Colonic mucosa (tissue), 4 donors: ENCODE measurements around the gene TMEM208. TPM values are rescaled to one million over a fixed set of nuclear protein-coding genes. Genes with fewer than 3 reads are reported as not detected.

ENCODE experiments used
- DNase-seq: peaks from one replicate; pipeline ENCODE4 v3.0.0-alpha.2; 2020
- H3K27ac ChIP-seq: fragments of 200-600 bp; one replicate; pipeline ENCODE4 v1.8.0; 2021
- H3K27me3 ChIP-seq: fragments of 200-600 bp; one replicate; pipeline ENCODE4 v1.8.0; 2021
- H3K36me3 ChIP-seq: fragments of 200-600 bp; one replicate; pipeline ENCODE4 v1.8.0; 2021
- H3K4me1 ChIP-seq: fragments of 200-600 bp; one replicate; pipeline ENCODE4 v1.8.0; 2021; ENCODE audit warnings: mild to moderate bottlenecking
- H3K4me3 ChIP-seq: fragments of 200-600 bp; one replicate; pipeline ENCODE4 v1.8.0; 2021
- H3K9ac ChIP-seq, 2 donors: one replicate each; pipeline ENCODE4 v1.7.0; 2013; ENCODE audit warnings: control low read depth in 2 of 2, low read depth in 2 of 2, low read length in 2 of 2
- H3K9me3 ChIP-seq: fragments of 200-600 bp; one replicate; pipeline ENCODE4 v1.8.0; 2021
- intact Hi-C: fragments of 100-400 bp; cut with DNase I; formaldehyde crosslinking; loops from one replicate; pipeline ENCODE4 v1.14.1; 2022
- total RNA-seq, 2 donors: library from RNA; stranded (reverse); fragmentation: NEBNext Ultra II Directional in 1 of 2; extraction: Animal tissue kit (Norgen Biotek cat#: 25700) in 1 of 2; gene quantifications; one replicate each; pipeline ENCODE4 v1.2.1, GENCODE V29; 2021
- TF ChIP-seq, protein P1 (sequence below): fragments of 200-600 bp; IDR thresholded peaks from one replicate; pipeline ENCODE4 v1.8.0; 2022; ENCODE audit warnings: antibody characterized with exemption, mild to moderate bottlenecking
- donor health status: healthy.
- donor health status: DM: no; HTN: no; CAD: no.
- donor health status: DM: no; HTN: no; CAD: no.

TMEM208 gene
- total RNA-seq, 2 donors from 2014 or later = 42.8 to 69.0 TPM

DNA sequence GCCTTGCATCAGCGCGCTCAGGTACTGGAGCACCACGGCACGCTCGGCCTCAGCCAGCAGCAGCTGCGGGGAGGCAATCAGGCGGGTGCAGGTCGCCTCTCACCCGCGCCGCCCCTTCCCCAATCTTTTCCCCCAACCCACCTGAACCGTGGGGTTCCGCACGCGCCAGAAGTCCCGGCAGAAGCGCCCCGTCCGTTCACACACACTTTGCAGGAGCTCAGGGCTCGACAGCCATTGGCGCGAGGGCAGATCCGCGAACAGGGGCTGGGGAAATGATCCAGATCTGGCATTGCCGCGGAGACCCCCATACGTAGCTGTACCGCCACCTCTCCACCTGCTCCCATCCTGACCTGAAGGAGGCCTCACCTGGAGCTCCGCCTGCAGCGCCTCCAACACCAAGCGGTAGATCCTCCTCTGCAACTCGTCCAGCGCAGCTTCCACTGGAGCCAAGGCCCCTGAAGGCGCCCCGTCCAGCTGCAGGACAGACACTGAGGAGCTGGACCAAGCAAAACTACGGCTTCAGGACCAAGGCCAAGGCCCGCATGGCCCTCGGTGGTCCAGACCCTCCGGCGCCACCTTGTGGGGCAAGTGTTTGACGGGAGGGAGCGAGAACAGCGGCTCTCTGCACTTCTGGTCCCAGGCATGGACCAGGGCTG, 41.8 kb upstream of the TMEM208 start:
- H3K4me1 ChIP-seq = peaks cover 11% of the 10 kb centered on the region
- H3K9ac ChIP-seq = peak overlapping the region in 1 of 2 donors; percentile 77
- intact Hi-C loops = loop anchor here (10.0 kb wide), 1 partner anchor 210 kb away; no protein-coding TSS in a partner anchor
- peak; percentile 94 for DNase-seq
- peak overlapping the region; percentile 67 for H3K4me3 ChIP-seq
- H3K27ac ChIP-seq = no peak overlapping the region
- TF ChIP-seq, protein P1, sequence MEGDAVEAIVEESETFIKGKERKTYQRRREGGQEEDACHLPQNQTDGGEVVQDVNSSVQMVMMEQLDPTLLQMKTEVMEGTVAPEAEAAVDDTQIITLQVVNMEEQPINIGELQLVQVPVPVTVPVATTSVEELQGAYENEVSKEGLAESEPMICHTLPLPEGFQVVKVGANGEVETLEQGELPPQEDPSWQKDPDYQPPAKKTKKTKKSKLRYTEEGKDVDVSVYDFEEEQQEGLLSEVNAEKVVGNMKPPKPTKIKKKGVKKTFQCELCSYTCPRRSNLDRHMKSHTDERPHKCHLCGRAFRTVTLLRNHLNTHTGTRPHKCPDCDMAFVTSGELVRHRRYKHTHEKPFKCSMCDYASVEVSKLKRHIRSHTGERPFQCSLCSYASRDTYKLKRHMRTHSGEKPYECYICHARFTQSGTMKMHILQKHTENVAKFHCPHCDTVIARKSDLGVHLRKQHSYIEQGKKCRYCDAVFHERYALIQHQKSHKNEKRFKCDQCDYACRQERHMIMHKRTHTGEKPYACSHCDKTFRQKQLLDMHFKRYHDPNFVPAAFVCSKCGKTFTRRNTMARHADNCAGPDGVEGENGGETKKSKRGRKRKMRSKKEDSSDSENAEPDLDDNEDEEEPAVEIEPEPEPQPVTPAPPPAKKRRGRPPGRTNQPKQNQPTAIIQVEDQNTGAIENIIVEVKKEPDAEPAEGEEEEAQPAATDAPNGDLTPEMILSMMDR = peak; percentile 80
- H3K27me3 ChIP-seq = no peaks in the 10 kb centered on the region
- H3K9me3 ChIP-seq = no peaks in the 10 kb centered on the region
- no peaks in the 10 kb centered on the region for H3K36me3 ChIP-seq

DNA sequence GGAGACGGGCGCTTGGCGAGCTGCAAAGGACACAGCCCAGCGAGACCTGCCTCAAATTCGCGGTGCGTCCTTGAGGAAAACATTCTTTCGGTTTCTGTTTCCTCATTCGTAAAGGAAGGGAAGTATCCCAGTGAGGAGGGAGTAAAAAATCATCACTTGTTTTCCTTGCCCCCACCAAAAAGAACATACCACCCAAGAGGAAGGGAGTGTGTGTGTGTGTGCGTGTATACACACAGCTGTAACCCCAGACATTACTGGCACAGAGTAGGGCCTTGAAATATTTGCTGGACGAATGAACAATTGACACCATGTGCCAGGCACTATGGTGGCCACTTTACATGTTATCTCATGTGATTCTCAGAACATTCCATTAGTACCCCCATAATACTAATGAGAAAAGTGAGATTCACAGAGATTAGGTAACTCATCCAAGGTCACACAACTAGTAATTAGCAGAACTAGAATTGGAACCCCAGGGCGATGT, 41.2 kb upstream of the TMEM208 start:
- no peak overlapping the region for H3K27ac ChIP-seq

DNA sequence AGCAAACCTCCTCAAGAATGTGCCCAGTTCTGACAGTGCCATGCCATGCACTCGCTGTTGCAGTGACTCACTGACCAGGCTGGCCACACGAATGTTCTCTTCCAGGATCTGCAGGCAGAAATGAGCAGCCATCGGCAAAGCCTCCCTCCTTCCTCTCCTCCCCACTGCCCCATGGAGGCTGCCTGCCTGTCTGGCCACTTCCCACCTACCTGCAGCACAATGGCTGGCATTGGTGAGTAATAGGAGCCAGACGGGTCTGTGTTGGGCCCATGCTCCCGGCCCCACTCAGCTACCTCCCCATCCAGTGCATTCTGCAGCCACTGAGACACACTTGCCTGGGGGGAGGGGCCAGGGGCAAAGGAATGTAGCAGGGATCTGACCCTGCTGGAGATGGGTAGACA, 40.4 kb upstream of the TMEM208 start:
- intact Hi-C loops = loop anchor here (10.0 kb wide), 1 partner anchor 212 kb away; no protein-coding TSS in a partner anchor
- H3K9ac ChIP-seq = no peak overlapping the region
- peaks cover 14% of the 10 kb centered on the region for H3K4me1 ChIP-seq
- H3K36me3 ChIP-seq = no peaks in the 10 kb centered on the region
- H3K4me3 ChIP-seq = no peak overlapping the region
- no peak for DNase-seq
- TF ChIP-seq, protein P1 = no peak
- no peaks in the 10 kb centered on the region for H3K27me3 ChIP-seq
- no peaks in the 10 kb centered on the region for H3K9me3 ChIP-seq
- H3K27ac ChIP-seq = no peak overlapping the region

More for the DNA sequence above, 41.2 kb upstream of the TMEM208 start:
- H3K4me3 ChIP-seq = no peak overlapping the region
- no peaks in the 10 kb centered on the region for H3K27me3 ChIP-seq
- TF ChIP-seq, protein P1 = no peak
- no peaks in the 10 kb centered on the region for H3K36me3 ChIP-seq
- intact Hi-C loops = loop anchor here (10.0 kb wide), 1 partner anchor 211 kb away; no protein-coding TSS in a partner anchor
- H3K9ac ChIP-seq = peak overlapping the region in 1 of 2 donors; percentile 46
- H3K9me3 ChIP-seq = no peaks in the 10 kb centered on the region
- peaks cover 11% of the 10 kb centered on the region for H3K4me1 ChIP-seq
- no peak for DNase-seq

DNA sequence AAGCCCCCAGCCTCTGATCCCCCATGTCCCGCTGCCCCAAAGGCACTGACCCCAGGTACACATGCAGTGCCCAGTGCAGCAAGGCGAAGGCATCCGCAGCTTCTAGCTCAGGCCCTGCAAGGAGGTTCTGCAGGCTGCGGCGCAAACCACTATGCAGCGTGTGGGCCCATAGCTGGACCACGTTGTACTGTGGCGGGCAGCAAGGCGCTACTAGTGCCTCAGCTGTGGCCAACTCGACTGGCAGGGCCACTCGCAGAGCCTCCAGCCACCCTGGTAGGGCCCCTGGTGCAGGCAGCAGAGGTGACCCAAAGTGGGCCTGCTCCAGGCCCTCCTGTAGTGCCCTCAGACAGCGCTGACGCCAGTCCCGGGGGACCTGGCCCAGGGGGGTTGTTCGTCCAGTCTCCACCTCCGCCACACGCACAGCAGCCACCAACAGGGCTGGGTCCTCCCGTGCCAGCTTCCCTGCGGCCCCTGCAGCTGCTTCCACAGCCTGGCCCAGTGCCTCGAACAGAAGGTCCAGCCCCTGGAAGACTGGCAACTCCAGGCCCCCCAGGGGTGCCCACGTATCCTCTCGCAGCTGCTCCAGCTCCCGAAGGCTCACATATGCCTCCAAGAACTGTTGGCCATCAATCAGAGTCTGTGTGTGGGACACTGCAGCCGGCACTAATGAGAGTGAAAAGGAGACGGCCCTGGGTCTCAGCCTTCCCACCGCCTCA, 39.6 kb upstream of the TMEM208 start:
- no peaks in the 10 kb centered on the region for H3K9me3 ChIP-seq
- H3K4me1 ChIP-seq = peaks cover 16% of the 10 kb centered on the region
- TF ChIP-seq, protein P1 = no peak
- no peaks in the 10 kb centered on the region for H3K36me3 ChIP-seq
- no peak for DNase-seq
- no peak overlapping the region for H3K27ac ChIP-seq
- intact Hi-C loops = loop anchor here (10.0 kb wide), 1 partner anchor 213 kb away; no protein-coding TSS in a partner anchor
- no peak overlapping the region for H3K4me3 ChIP-seq
- H3K27me3 ChIP-seq = no peaks in the 10 kb centered on the region
- H3K9ac ChIP-seq = no peak overlapping the region

DNA sequence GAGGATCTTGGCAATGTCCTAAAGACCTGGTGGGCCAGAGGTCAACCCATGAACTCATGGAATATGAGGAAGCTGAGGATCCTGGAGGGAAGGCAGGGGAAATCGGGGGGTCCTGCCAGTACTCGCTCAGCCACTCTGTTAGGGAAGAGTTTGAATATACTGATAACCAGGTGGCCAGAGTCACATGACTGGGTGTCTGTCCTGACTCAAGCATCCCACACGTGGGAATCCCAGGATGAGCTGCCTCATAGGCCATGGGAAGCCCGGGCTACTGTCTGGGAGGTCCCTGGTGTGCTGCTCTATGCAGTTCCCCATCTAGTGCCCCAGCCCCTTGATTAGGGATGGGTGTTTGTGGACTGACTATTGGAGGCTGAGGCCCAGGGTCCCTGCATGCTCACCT, 38.6 kb upstream of the TMEM208 start:
- Histone ChIP-seq H3K9ac (no peak overlapping the region), H3K27me3 (no peaks in the 10 kb centered on the region), H3K9me3 (no peaks in the 10 kb centered on the region), H3K4me1 (peaks cover 24% of the 10 kb centered on the region), H3K4me3 (no peak overlapping the region), H3K27ac (no peak overlapping the region), H3K36me3 (no peaks in the 10 kb centered on the region)
- no peak for DNase-seq
- intact Hi-C loops = loop anchor here (10.0 kb wide), 1 partner anchor 214 kb away; no protein-coding TSS in a partner anchor
- TF ChIP-seq, protein P1 = no peak
